GM08714 (cell line): Measurements from ENCODE around the gene CD200R1L.

Experiments
- H3K4me3 ChIP-seq: fragments of 200-500 bp; sonication (Bioruptor generic); 2 replicates; pipeline ENCODE4 v1.5.1; 2014; ENCODE audit warnings: mild to moderate bottlenecking, low read length, inconsistent platforms
- ZNF274 ChIP-seq: IDR thresholded peaks from 2 replicates; pipeline ENCODE4 v1.6.1; 2012; ENCODE audit warnings: mild to moderate bottlenecking, low read depth, low read length

Gene CD200R1L

GRCh38 chr3:112786881-112787579 lies 59.6 kb downstream of the CD200R1L start:
- H3K4me3 ChIP-seq: no peak overlapping the region
- no peak for TF ChIP-seq ZNF274

- H3K4me3 ChIP-seq: no peak overlapping the region
- TF ChIP-seq ZNF274: no peak
Measured at GRCh38 chr3:112786002-112786590, 60.6 kb downstream of the CD200R1L start.

DNA sequence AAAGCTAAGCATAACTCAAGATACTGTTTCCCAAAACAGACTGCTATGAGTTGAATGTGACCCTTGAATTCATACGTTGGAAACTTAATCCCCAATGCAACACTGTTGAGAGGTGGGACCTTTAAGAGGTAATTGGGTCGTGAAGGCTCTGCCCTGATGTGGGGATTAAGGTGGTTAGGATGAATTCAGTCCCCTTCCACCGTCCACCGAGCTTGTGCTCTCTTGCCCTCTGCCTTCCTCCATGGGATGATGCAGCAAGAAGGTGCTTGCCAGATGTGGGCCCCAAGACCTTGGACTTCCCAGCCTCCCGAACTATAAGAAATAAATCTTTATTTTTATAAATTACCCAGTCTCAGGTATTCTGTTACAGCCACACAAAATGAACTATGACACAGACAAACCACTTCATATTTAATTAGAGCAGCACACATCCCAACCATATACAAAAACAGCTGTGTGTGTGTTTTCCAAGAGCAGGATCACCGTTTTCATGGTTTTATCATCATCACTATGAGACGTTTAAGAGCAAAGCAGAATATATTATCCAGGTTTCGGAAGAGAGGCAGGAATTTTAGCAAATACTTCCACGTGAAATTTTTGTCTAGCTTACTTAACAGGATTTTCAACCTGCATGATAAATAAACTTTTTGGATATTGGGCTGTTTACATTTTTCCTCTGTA lies 61.2 kb downstream of the CD200R1L start:
- no peak overlapping the region for H3K4me3 ChIP-seq
- TF ChIP-seq ZNF274: no peak

DNA sequence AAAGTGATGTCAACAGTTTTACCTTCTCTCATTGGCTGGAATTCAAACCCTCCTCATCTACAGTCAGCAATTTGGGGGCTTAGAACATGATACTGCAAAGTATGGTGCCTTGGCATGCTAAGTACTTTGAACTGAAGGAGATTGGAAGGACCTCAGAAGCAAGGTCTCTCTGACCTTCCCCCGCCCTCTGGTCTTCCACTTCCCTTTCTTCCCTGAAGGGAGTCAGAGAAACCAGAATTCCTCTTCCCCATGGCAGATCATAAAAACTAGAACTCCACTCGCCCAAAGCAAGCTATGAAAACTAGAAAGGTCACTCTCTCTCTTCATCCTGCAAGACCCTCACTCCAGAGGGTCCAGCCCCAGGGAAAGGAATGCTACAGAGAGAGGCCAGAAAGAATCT lies 64.2 kb downstream of the CD200R1L start:
- H3K4me3 ChIP-seq: no peak overlapping the region
- no peak for TF ChIP-seq ZNF274

DNA sequence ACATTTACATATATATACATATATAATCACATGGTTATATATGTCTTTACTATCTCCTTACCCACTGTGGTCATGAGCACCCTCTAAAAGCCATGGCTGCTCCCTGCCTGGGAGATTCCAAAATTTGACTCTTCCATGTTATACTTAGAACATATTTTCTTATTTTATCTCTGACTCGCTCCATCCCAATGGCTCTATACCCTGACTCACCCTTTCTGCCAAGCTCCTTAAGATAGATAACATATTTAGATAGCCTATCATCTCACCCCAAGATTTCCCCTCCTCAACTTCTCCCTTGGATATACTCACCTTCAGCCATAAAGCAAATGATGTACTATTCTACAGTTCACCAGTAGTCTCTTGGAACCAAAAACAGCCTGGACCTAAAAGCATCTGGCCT lies 65.1 kb downstream of the CD200R1L start:
- H3K4me3 ChIP-seq: no peak overlapping the region
- TF ChIP-seq ZNF274: no peak

GRCh38 chr3:112779558-112780480 lies 66.8 kb downstream of the CD200R1L start:
- no peak for TF ChIP-seq ZNF274
- no peak overlapping the region for H3K4me3 ChIP-seq

- TF ChIP-seq ZNF274: no peak
Measured at GRCh38 chr3:112779011-112779410, 67.7 kb downstream of the CD200R1L start.

GRCh38 chr3:112778353-112778948 lies 68.2 kb downstream of the CD200R1L start:
- no peak for TF ChIP-seq ZNF274
- H3K4me3 ChIP-seq: no peak overlapping the region

More at GRCh38 chr3:112779011-112779410, 67.7 kb downstream of the CD200R1L start:
- no peak overlapping the region for H3K4me3 ChIP-seq

DNA sequence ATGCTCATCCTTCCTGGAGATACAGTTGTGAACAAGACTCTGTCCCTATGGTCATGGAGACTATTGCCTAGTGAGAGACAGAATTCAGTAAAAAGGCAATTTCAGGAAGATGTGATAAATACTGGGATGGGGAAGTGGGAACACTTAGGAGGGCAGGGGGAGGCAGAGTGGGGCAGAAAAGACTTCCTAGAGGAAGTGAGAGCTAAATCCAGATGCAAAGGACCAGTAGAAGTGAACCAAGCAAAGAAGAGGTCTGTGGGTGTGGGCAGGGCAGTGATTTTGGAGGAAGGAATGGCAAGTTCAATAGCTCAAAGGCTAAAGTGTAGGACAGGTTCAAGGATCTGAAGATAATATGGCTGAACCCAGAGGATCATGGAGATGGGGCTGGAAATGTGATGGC lies 68.9 kb downstream of the CD200R1L start:
- H3K4me3 ChIP-seq: no peak overlapping the region
- TF ChIP-seq ZNF274: no peak

- H3K4me3 ChIP-seq: no peak overlapping the region
- no peak for TF ChIP-seq ZNF274
Measured at GRCh38 chr3:112776836-112777235, 69.8 kb downstream of the CD200R1L start.

- H3K4me3 ChIP-seq: no peak overlapping the region
- no peak for TF ChIP-seq ZNF274
Measured at GRCh38 chr3:112776000-112776399, 70.7 kb downstream of the CD200R1L start.

- no peak overlapping the region for H3K4me3 ChIP-seq
- no peak for TF ChIP-seq ZNF274
Measured at GRCh38 chr3:112775011-112775742, 71.5 kb downstream of the CD200R1L start.

GRCh38 chr3:112774293-112774926 lies 72.3 kb downstream of the CD200R1L start:
- no peak for TF ChIP-seq ZNF274
- no peak overlapping the region for H3K4me3 ChIP-seq
